SK-N-SH (cell line): ENCODE results near the gene PPP1R1A.

Experiments
- CTCF ChIP-seq: fragments of 200-600 bp; sonication (generic); IDR thresholded peaks from 2 replicates; pipeline ENCODE4 v1.6.1; 2017; ENCODE audit warnings: antibody characterized with exemption, mild to moderate bottlenecking, moderate library complexity
- EP300 ChIP-seq, 2 experiments: IDR thresholded peaks; 2 replicates each; pipeline versions ENCODE4 v1.4.0 to v1.6.1; 2012; ENCODE audit warnings: borderline replicate concordance in 1 of 2, low read depth in 1 of 2, low read length in 1 of 2
- EZH2phosphoT487 ChIP-seq: fragments of 200-600 bp; sonication (generic); IDR thresholded peaks from 2 replicates; pipeline ENCODE4 v1.6.1; 2017; ENCODE audit warnings: low read depth, mixed run types, mild to moderate bottlenecking, antibody characterized with exemption, moderate library complexity, borderline replicate concordance
- GABPA ChIP-seq: IDR thresholded peaks from 2 replicates; pipeline ENCODE4 v1.4.0; 2012; ENCODE audit warnings: low read depth, mild to moderate bottlenecking
- MAX ChIP-seq: IDR thresholded peaks from 2 replicates; pipeline ENCODE4 v1.4.0; 2012; ENCODE audit warnings: low read depth
- POLR2AphosphoS5 ChIP-seq: IDR thresholded peaks from 2 replicates; pipeline ENCODE4 v1.6.1; 2012; ENCODE audit warnings: low read depth, low read length
- RAD21 ChIP-seq: IDR thresholded peaks from 2 replicates; pipeline ENCODE4 v1.6.1; 2012; ENCODE audit warnings: mild to moderate bottlenecking, low read length
- TAF1 ChIP-seq: IDR thresholded peaks from 2 replicates; pipeline ENCODE4 v1.6.1; 2012; ENCODE audit warnings: low read depth, mild to moderate bottlenecking, low read length, moderate library complexity, borderline replicate concordance
- TCF12 ChIP-seq: IDR thresholded peaks from 2 replicates; pipeline ENCODE4 v1.4.0; 2012
- TEAD4 ChIP-seq: IDR thresholded peaks from 2 replicates; pipeline ENCODE4 v1.4.0; 2012; ENCODE audit warnings: mild to moderate bottlenecking, borderline replicate concordance; ENCODE audit not compliant: insufficient read depth
- USF1 ChIP-seq: IDR thresholded peaks from 2 replicates; pipeline ENCODE4 v1.4.0; 2012; ENCODE audit warnings: low read depth, borderline replicate concordance
- YY1 ChIP-seq: IDR thresholded peaks from 2 replicates; pipeline ENCODE4 v1.4.0; 2012; ENCODE audit warnings: low read depth, mild to moderate bottlenecking

GRCh38 chr12:54587315-54587873, 1.1 kb downstream of the PPP1R1A start:
- TF ChIP-seq CTCF (no peak), TAF1 (no peak), USF1 (no peak), GABPA (no peak), POLR2AphosphoS5 (no peak), EZH2phosphoT487 (no peak), RAD21 (no peak), MAX (no peak), TCF12 (no peak), YY1 (no peak), EP300 (IDR thresholded peaks at IDR 0.05; ENCODE audit: borderline replicate concordance in 1 of 2, low read depth in 1 of 2, low read length in 1 of 2) (no peak), TEAD4 (no peak)
